Natural killer cell treated with Interleukin-12 subunit alpha and Interleukin-12 subunit beta and Interleukin-15 and Interleukin-18, amount 100 ng/mL, for 72 hours (primary cell): ENCODE measurements around the gene USP51. TPM values are rescaled to one million over a fixed set of nuclear protein-coding genes. Genes with fewer than 3 reads are reported as not detected.
"Not testable (repeated sequence)": the region's sequence is repeated elsewhere in the genome, so short reads cannot be mapped to it uniquely, and the experiment has no call there.

Experiments
- ATAC-seq, 2 donors: fragments of 150-1000 bp; cut with Tn5 transposase in 1 of 2; sonication (Bioruptor Pico), chemical (Tn5 transposase) in 1 of 2; 2 replicates each; pipeline ENCODE4 v1.10.0; 2021
- DNase-seq: peaks from one replicate; pipeline ENCODE4 v3.0.0; 2022; ENCODE audit warnings: low spot score
- H3K27ac Mint-ChIP-seq, 2 donors: 1 replicate in 1 of 2; 2 replicates in 1 of 2; pipeline ENCODE4 v1.8.0; 2022; ENCODE audit warnings: mixed read lengths in 2 of 2, mild to moderate bottlenecking in 1 of 2, moderate library complexity in 1 of 2
- H3K27me3 Mint-ChIP-seq, 2 donors: 1 replicate in 1 of 2; 2 replicates in 1 of 2; pipeline ENCODE4 v1.8.0; 2022; ENCODE audit warnings: mixed read lengths in 2 of 2
- H3K36me3 Mint-ChIP-seq: one replicate; pipeline ENCODE4 v1.8.0; 2022; ENCODE audit warnings: mixed read lengths
- H3K4me1 Mint-ChIP-seq, 2 donors: 1 replicate in 1 of 2; 2 replicates in 1 of 2; pipeline ENCODE4 v1.8.0; 2022; ENCODE audit warnings: low read depth in 2 of 2, mixed read lengths in 2 of 2, mild to moderate bottlenecking in 1 of 2
- H3K4me3 Mint-ChIP-seq: one replicate; pipeline ENCODE4 v1.8.0; 2022; ENCODE audit warnings: mixed read lengths
- H3K9me3 Mint-ChIP-seq: 2 replicates; pipeline ENCODE4 v1.8.0; 2022; ENCODE audit warnings: mixed read lengths
- total RNA-seq, 2 donors: library from RNA; stranded (reverse); gene quantifications; one replicate each; pipeline ENCODE4 v1.2.3, GENCODE V29; 2022

The USP51 gene
- total RNA-seq, 2 donors from 2014 or later, result 0.26 to 0.45 TPM

- Mint-ChIP-seq H3K27me3 (peaks cover 0 to 4% of the 10 kb centered on the region in 2 donors), H3K4me3 (peak within 1 kb of the TSS; percentile 94), H3K9me3 (no peaks in the 10 kb centered on the region), H3K4me1 (peaks cover 6 to 8% of the 10 kb centered on the region in 2 donors), H3K36me3 (no peaks in the 10 kb centered on the region), H3K27ac (peak within 1 kb of the TSS; percentile 74 to 84)
- DNase-seq (peak; percentile 81), ATAC-seq (peak; percentile 95 to 99)
Observed at GRCh38 chrX:55451990-55452832, 37.4 kb downstream of the USP51 start, which contains the start of gene MAGEH1. Gene MAGEH1, plus strand, starts transcription at chrX:55452127. Its CDS starts 248 bp downstream, at chrX:55452375.

GRCh38 chrX:55451626-55451989 lies 38.0 kb downstream of the USP51 start:
- Mint-ChIP-seq H3K27ac (peak overlapping the region; percentile 74 to 84), H3K4me3 (peak overlapping the region; percentile 94), H3K9me3 (no peaks in the 10 kb centered on the region), H3K27me3 (peaks cover 0 to 4% of the 10 kb centered on the region in 2 donors), H3K4me1 (peaks cover 6 to 8% of the 10 kb centered on the region in 2 donors), H3K36me3 (no peaks in the 10 kb centered on the region)
- no peak for DNase-seq
- peak in 1 of 2 donors; percentile 39 for ATAC-seq

GRCh38 chrX:55451141-55451540 lies 38.5 kb downstream of the USP51 start:
- Mint-ChIP-seq H3K36me3 (no peaks in the 10 kb centered on the region), H3K4me1 (peaks cover 6 to 8% of the 10 kb centered on the region in 2 donors), H3K4me3 (peak overlapping the region; percentile 94), H3K27me3 (peaks cover 4 to 8% of the 10 kb centered on the region in 2 donors), H3K27ac (no peak overlapping the region), H3K9me3 (no peaks in the 10 kb centered on the region)
- DNase-seq (no peak), ATAC-seq (no peak)

- H3K36me3 Mint-ChIP-seq, result no peaks in the 10 kb centered on the region
- peaks cover 12 to 14% of the 10 kb centered on the region in 2 donors for H3K27me3 Mint-ChIP-seq
- DNase-seq (no peak), ATAC-seq (no peak)
- H3K27ac Mint-ChIP-seq, result no peak overlapping the region
- H3K4me1 Mint-ChIP-seq, result peaks cover 6 to 8% of the 10 kb centered on the region in 2 donors
- no peaks in the 10 kb centered on the region for H3K9me3 Mint-ChIP-seq
- H3K4me3 Mint-ChIP-seq, result no peak overlapping the region
Observed at GRCh38 chrX:55450259-55450658, 39.4 kb downstream of the USP51 start.

GRCh38 chrX:55443468-55443867 lies 46.2 kb downstream of the USP51 start:
- not testable (repeated sequence) for H3K9me3 Mint-ChIP-seq, H3K36me3 Mint-ChIP-seq, DNase-seq, H3K27ac Mint-ChIP-seq, H3K4me3 Mint-ChIP-seq, ATAC-seq, H3K4me1 Mint-ChIP-seq
- peaks cover 38 to 42% of the 10 kb centered on the region in 2 donors for H3K27me3 Mint-ChIP-seq

Other genes with a start within 250 kb of the USP51 start
- not detected for gene PAGE3, start 224.9 kb downstream of the USP51 start, total RNA-seq
- gene MAGEH1, start 37.7 kb downstream of the USP51 start, total RNA-seq, result 1 to 10 TPM; 6.7 to 7.1 TPM
- not detected for gene FOXR2, start 133.6 kb upstream of the USP51 start, total RNA-seq
- 1 to 10 TPM; 6.1 to 8.5 TPM for gene RRAGB, start 227.9 kb upstream of the USP51 start, total RNA-seq